Renal pelvis (tissue), 4 donors: ENCODE data around the gene CSF1. TPM values are rescaled to one million over a fixed set of nuclear protein-coding genes. Genes with fewer than 3 reads are reported as not detected.
"Not testable (repeated sequence)": the region's sequence is repeated elsewhere in the genome, so short reads cannot be mapped to it uniquely, and the experiment has no call there.

Source experiments
- DNase-seq: peaks from one replicate; pipeline ENCODE4 v3.0.0-alpha.2; 2013
- polyA plus RNA-seq, 3 donors: library from polyadenylated mRNA; unstranded; fragments of 120-200 nt; gene quantifications; one replicate each; pipeline ENCODE4 v1.2.1, GENCODE V29; 2013; ENCODE audit not compliant: insufficient read length in 3 of 3

CSF1 gene
- polyA plus RNA-seq, 3 donors = 6.9 to 9.4 (median 8.1) TPM

GRCh38 chr1:109917051-109917767, 6.6 kb downstream of the CSF1 start:
- DNase-seq = no peak

GRCh38 chr1:109917768-109918606, 7.3 kb downstream of the CSF1 start:
- DNase-seq = no peak

- no peak for DNase-seq
Observed at GRCh38 chr1:109918671-109919070, 8.0 kb downstream of the CSF1 start.

- no peak for DNase-seq
Observed at GRCh38 chr1:109919303-109919702, 8.7 kb downstream of the CSF1 start.

GRCh38 chr1:109920391-109920790, 9.7 kb downstream of the CSF1 start:
- not testable (repeated sequence) for DNase-seq

GRCh38 chr1:109922326-109922725, 11.7 kb downstream of the CSF1 start:
- no peak for DNase-seq

GRCh38 chr1:109923131-109923945, 12.7 kb downstream of the CSF1 start:
- DNase-seq = no peak

GRCh38 chr1:109923946-109924275, 13.3 kb downstream of the CSF1 start:
- DNase-seq = no peak

- no peak for DNase-seq
Observed at GRCh38 chr1:109924316-109924715, 13.7 kb downstream of the CSF1 start.

- no peak for DNase-seq
Observed at GRCh38 chr1:109925159-109925990, 14.7 kb downstream of the CSF1 start.

GRCh38 chr1:109926662-109927300, 16.1 kb downstream of the CSF1 start:
- no peak for DNase-seq

- no peak for DNase-seq
Observed at GRCh38 chr1:109927356-109927755, 16.7 kb downstream of the CSF1 start.

GRCh38 chr1:109927911-109928321, 17.3 kb downstream of the CSF1 start:
- DNase-seq = no peak

GRCh38 chr1:109928591-109929111, 18.0 kb downstream of the CSF1 start:
- DNase-seq = no peak

- no peak for DNase-seq
Observed at GRCh38 chr1:109929170-109929569, 18.5 kb downstream of the CSF1 start.

GRCh38 chr1:109929588-109930251, 19.1 kb downstream of the CSF1 start:
- DNase-seq = no peak

GRCh38 chr1:109930252-109930993, 19.8 kb downstream of the CSF1 start:
- no peak for DNase-seq

- peak; percentile 91 for DNase-seq
Observed at GRCh38 chr1:109931189-109931731, 20.6 kb downstream of the CSF1 start.
